SK-N-SH (cell line): ENCODE results near the gene MRRF.

Source experiments
- CTCF ChIP-seq: fragments of 200-600 bp; sonication (generic); IDR thresholded peaks from 2 replicates; pipeline ENCODE4 v1.6.1; 2017; ENCODE audit warnings: antibody characterized with exemption, mild to moderate bottlenecking, moderate library complexity
- FOXM1 ChIP-seq: IDR thresholded peaks from 2 replicates; pipeline ENCODE4 v1.4.0; 2012; ENCODE audit warnings: low read depth, mild to moderate bottlenecking
- JUND ChIP-seq: IDR thresholded peaks from 2 replicates; pipeline ENCODE4 v1.4.0; 2012
- MAX ChIP-seq: IDR thresholded peaks from 2 replicates; pipeline ENCODE4 v1.4.0; 2012; ENCODE audit warnings: low read depth
- PBX3 ChIP-seq: IDR thresholded peaks from 2 replicates; pipeline ENCODE4; 2012
- POLR2AphosphoS5 ChIP-seq: IDR thresholded peaks from 2 replicates; pipeline ENCODE4 v1.6.1; 2012; ENCODE audit warnings: low read depth, low read length
- REST ChIP-seq: IDR thresholded peaks from 2 replicates; pipeline ENCODE4 v1.6.1; 2012; ENCODE audit warnings: mild to moderate bottlenecking, low read depth, low read length, moderate library complexity
- RFX5 ChIP-seq: IDR thresholded peaks from 2 replicates; pipeline ENCODE4 v1.6.1; 2012; ENCODE audit warnings: mild to moderate bottlenecking, improper control_type of control experiment, low read length
- SIN3A ChIP-seq: IDR thresholded peaks from 2 replicates; pipeline ENCODE4 v1.6.1; 2012; ENCODE audit warnings: low read depth, mild to moderate bottlenecking, low read length, moderate library complexity, borderline replicate concordance
- SMC3 ChIP-seq: IDR thresholded peaks from 2 replicates; pipeline ENCODE4 v1.6.1; 2012; ENCODE audit warnings: low read depth, low read length, improper control_type of control experiment
- TEAD4 ChIP-seq: IDR thresholded peaks from 2 replicates; pipeline ENCODE4 v1.4.0; 2012; ENCODE audit warnings: mild to moderate bottlenecking, borderline replicate concordance; ENCODE audit not compliant: insufficient read depth
- USF1 ChIP-seq: IDR thresholded peaks from 2 replicates; pipeline ENCODE4 v1.4.0; 2012; ENCODE audit warnings: low read depth, borderline replicate concordance

- no peak for TF ChIP-seq SMC3
- no peak for TF ChIP-seq USF1
- TF ChIP-seq POLR2AphosphoS5: no peak
- TF ChIP-seq CTCF: no peak
- no peak for TF ChIP-seq REST
- no peak for TF ChIP-seq PBX3
- no peak for TF ChIP-seq RFX5
- TF ChIP-seq SIN3A: no peak
- TF ChIP-seq JUND: no peak
- no peak for TF ChIP-seq FOXM1
- TF ChIP-seq TEAD4: no peak
- TF ChIP-seq MAX: no peak
Observed at GRCh38 chr9:122287214-122287720, 22.6 kb downstream of the MRRF start.
